GM06990 (cell line): ENCODE results near the gene BHLHE40.

Experiments
- DNase-seq: peaks from one replicate; pipeline ENCODE4 v3.0.0-alpha.2; 2011; ENCODE audit not compliant: insufficient read length; ENCODE audit errors: extremely low read depth
- H3K27me3 ChIP-seq: replicated peaks from 2 replicates; pipeline ENCODE4 v1.6.0; 2011; ENCODE audit warnings: low read length; ENCODE audit not compliant: control insufficient read depth, insufficient read depth
- H3K36me3 ChIP-seq: 2 replicates; pipeline ENCODE4 v1.5.1; 2011; ENCODE audit warnings: low read length; ENCODE audit not compliant: control insufficient read depth, insufficient read depth
- H3K4me3 ChIP-seq: replicated peaks from 2 replicates; pipeline ENCODE4 v1.5.1; 2011; ENCODE audit warnings: low read depth, mild to moderate bottlenecking, control low read depth, low read length
- CTCF ChIP-seq: IDR thresholded peaks from 2 replicates; pipeline ENCODE4 v1.5.1; 2011; ENCODE audit warnings: low read length, control low read depth, mild to moderate bottlenecking, inconsistent platforms; ENCODE audit not compliant: insufficient read depth, poor library complexity, severe bottlenecking

The BHLHE40 gene

GRCh38 chr3:4948395-4948794, 30.8 kb upstream of the BHLHE40 start:
- no peaks in the 10 kb centered on the region for H3K36me3 ChIP-seq
- DNase-seq: no peak
- no peak for TF ChIP-seq CTCF
- H3K4me3 ChIP-seq: no peak overlapping the region
- H3K27me3 ChIP-seq: no peaks in the 10 kb centered on the region

- no peaks in the 10 kb centered on the region for H3K36me3 ChIP-seq
- DNase-seq: no peak
- H3K4me3 ChIP-seq: no peak overlapping the region
- no peak for TF ChIP-seq CTCF
- no peaks in the 10 kb centered on the region for H3K27me3 ChIP-seq
Measured at GRCh38 chr3:4949004-4949403, 30.2 kb upstream of the BHLHE40 start.

- no peaks in the 10 kb centered on the region for H3K27me3 ChIP-seq
- H3K4me3 ChIP-seq: no peak overlapping the region
Measured at GRCh38 chr3:4949659-4950058, 29.6 kb upstream of the BHLHE40 start.

GRCh38 chr3:4950351-4950784, 28.9 kb upstream of the BHLHE40 start:
- no peaks in the 10 kb centered on the region for H3K27me3 ChIP-seq
- no peak for DNase-seq
- TF ChIP-seq CTCF: no peak
- no peak overlapping the region for H3K4me3 ChIP-seq
- H3K36me3 ChIP-seq: no peaks in the 10 kb centered on the region

More at GRCh38 chr3:4949659-4950058, 29.6 kb upstream of the BHLHE40 start:
- H3K36me3 ChIP-seq: no peaks in the 10 kb centered on the region
- TF ChIP-seq CTCF: no peak
- no peak for DNase-seq

GRCh38 chr3:4950948-4951347, 28.3 kb upstream of the BHLHE40 start:
- no peak for TF ChIP-seq CTCF
- Histone ChIP-seq H3K27me3 (no peaks in the 10 kb centered on the region), H3K4me3 (no peak overlapping the region), H3K36me3 (no peaks in the 10 kb centered on the region)
- no peak for DNase-seq

GRCh38 chr3:4953119-4953518, 26.1 kb upstream of the BHLHE40 start:
- no peak for TF ChIP-seq CTCF
- Histone ChIP-seq H3K27me3 (no peaks in the 10 kb centered on the region), H3K4me3 (no peak overlapping the region), H3K36me3 (no peaks in the 10 kb centered on the region)
- DNase-seq: no peak
